Suppressor macrophage treated with lipopolysaccharide for 4 hours (primary cell): Measurements from ENCODE around the gene RNF220.
"Not testable (repeated sequence)": the region's sequence is repeated elsewhere in the genome, so short reads cannot be mapped to it uniquely, and the experiment has no call there.

Experiments used
- DNase-seq: peaks from one replicate; pipeline ENCODE4 v3.0.0-alpha.2; 2020

Gene RNF220

DNA sequence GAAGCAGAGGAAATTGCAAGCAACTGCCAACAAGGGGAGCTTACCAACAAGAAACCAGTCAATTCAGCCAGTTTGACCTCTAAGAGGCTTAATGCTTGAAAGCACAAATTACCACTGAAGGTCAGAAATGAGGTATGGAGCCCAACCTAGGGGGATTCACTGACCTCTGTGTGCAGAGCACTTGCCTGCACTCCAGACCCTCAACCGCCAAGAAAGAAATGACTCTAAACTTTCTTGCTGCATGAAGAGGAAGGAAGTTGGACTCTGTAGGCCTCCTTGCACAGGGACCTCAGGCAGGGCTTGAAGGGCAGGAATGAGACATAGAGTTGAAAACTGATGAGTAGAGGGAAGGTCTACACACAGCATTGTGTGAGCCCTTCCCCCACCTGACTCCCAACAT, 279.5 kb downstream of the RNF220 start:
- peak; percentile 51 for DNase-seq

DNA sequence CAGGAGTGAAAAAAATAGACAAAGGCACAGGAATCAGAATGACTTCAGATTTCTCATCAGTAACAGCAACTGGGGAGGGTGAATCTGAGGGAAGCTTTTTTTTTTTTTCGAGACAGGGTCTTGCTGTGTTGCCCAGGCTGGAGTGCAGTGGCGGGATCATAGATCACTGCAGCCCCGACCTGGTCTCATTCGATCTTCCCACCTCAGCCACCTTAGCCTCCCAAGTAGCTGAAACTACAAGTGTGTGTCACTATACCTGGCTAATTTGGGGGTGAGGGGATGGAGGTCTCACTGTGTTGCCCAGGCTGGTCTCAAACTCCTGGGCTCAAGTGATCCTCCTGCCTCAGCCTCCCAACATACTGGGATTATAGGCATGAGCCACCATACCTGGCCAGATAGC, 280.2 kb downstream of the RNF220 start:
- DNase-seq: no peak

DNA sequence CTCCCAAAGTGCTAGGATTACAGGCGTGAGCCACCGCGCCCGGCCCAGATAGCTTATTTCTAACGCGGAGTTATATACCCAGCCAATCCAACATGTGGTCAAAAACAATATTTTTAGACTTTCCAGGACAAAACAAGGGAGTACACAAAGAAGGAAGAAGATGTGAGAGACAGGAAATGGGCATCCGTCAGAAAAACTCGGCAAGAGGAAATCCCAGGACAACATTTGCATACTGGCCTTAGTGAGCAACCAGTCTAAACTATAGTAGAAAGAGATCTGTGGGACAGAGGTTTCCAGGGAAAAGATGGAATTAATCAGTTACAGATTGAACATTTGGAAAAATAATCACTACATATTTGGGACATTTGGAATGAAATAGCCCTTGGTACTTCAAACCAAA, 280.8 kb downstream of the RNF220 start:
- DNase-seq: peak; percentile 51

DNA sequence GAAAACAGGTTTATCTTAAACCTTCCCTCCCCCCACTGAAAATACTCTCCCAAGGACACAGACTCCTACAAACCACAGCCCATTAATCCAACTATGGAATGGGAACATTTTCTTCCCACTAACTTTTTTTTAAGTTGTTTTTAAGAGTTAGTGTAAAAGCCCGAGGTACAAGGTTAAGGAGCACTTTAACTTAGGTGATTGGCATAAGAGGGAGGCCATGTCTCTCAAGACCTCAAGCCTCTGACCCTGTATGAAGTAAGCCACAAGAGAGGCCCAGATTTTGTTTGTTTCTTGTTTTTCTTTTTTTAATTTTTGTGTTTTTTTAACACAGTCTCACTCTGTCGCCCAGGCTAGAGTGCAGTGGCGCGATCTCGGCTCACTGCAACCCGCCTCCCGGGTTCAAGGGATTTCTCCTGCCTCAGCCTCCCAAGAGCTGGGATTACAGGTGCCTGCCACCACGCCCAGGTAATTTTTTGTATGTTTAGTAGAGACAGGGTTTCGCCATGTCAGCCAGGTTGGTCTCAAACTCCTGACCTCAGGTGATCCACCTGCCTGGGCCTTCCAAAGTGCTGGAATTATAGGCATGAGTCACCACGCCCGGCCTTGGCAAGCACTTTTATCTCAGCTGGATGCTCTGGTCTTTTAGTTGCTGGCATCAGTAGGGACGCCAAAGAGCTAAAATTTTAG, 283.8 kb downstream of the RNF220 start:
- DNase-seq: no peak

DNA sequence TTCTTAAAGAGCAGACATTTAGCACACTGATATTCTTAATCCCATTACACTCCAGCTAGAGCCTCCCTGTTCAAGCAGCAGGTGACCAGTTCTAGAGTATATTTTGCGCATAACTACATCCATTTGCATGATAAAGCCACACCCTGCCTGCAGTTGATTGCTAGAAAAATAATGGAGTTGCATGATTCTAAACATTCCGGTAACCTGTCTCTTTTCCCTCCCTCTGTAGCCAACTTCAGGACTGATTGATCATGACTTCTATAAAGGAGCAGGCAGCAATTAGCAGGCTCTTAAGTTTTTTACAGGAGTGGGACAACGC, 284.4 kb downstream of the RNF220 start:
- no peak for DNase-seq

DNA sequence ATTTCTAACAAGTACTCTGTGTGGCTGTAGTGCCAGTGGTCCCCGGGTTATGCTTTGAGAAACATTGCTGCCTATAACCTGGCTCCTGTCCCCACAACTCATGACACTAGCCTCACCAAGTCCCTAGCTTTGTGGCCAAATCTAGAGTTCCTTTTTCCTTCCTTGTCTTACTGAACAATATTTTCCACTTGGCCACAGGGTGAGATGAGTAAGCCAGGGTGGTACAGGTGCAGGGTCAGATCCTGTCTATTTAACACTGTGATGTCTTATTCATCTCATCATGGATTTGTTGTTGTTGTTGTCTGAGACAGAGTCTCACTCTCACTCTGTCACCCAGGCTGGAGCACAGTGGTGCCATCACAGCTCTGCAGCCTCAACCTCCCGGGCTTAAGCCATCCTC, 288.1 kb downstream of the RNF220 start:
- DNase-seq: peak; percentile 28

DNA sequence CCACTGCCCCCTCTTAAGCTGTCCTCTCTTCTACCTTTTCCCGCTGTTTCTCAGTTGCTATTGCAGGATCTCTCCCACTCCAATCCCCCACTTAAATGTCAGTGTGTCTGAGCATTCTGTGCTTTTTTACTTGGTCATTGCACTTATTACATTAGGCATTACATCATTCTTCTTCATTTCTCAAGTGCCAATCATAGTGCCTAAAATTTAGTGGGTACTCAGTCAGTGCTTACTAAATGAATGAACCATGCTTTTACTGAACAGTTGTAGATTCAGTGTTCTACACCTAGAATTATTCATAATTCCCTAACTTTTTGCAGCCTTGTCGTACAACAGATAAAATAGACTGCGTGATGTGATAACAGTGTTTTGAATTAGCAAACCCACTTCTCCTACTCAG, 288.8 kb downstream of the RNF220 start:
- DNase-seq: peak; percentile 46

DNA sequence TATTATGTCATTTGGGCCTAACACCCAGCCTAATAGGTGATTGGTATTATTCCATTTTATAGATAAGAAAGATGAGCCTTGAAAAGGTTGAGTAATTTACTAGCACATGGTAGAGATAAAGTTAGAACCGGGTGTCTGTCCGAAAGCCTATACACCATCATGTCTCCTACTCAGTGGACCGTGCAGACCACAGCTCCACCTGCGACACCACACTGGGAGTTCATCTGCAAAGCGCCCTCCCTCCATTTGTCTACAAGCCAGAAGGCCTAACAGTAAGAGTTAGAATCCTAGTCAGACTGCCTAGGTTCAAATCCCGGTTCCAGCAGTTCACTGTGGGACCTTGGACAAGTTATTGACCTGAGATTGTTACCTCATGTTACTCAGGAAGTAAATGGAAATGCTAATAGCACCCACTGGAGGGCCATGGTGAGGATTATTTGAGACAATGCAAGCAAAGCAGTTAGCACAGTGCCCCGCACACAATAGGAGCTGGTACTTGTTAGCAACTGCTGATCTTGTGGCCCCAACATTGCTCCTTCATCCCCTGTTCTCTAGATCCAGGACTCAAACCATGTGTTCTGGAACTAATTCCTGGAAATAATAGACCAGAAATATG, 289.9 kb downstream of the RNF220 start:
- DNase-seq: no peak

DNA sequence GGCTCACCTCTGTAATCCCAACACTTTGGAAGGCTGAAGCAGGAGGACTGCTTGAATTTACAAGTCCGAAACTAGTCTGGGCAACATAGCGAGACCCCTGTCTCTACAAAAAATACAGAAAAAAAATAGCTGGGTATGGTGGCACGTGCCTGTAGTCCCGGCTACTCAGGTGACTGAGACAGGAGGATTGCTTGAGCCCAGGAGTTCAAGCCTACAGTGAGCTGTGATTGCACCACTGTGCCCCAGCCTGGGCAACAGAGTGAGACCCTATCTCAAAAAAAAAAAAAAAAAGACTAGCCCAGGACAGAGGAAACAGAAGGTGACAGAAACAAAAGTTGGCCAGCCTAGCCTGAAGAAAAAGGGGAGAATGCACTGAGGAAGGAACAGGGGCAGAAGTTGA, 290.6 kb downstream of the RNF220 start:
- no peak for DNase-seq

DNA sequence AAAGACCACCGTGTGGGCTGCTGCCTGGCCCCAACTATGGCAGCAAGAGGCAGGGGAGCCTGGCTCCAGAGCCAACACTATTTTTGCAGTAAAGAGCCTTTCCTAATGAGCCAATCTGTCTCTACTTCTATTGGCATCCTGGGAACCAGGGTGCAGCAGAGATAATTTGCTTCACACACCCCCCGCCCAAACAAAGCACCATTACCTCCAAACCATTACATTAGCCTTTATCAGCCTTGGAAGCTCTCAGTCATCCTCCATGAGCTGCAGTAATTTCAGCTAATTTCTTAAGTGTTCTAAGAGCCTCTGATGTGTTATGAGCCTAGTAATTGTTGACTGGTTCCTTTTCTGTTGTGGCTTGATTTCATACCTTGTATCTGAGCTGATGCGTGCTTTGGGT, 291.0 kb downstream of the RNF220 start:
- DNase-seq: no peak

DNA sequence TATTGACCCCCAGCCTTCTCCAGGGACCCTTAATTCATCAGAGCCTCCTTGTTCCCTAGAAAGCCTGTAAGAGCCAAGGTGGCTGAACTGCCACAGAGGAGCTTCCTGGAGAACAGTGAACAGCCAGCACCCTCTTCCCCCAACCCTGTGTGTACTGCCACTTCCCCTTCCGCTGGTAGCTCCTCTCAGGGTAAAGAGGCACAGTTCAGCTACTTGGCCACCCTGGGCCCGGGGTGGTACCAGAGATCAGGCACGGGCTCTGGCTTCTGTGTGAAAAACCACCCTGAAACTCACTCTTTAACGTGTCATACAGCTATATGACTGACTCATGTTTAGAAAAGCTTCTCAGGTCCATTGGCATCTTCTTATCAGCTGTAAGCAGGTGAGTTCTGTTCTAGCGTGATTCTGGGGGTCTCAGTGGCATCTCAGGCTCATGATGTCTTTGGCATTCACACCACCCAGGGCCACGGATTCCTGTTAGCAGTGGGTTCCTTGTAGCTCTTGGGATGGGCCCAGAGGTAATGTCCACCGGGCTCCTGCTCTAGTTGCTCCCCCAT, 291.8 kb downstream of the RNF220 start:
- peak; percentile 59 for DNase-seq

DNA sequence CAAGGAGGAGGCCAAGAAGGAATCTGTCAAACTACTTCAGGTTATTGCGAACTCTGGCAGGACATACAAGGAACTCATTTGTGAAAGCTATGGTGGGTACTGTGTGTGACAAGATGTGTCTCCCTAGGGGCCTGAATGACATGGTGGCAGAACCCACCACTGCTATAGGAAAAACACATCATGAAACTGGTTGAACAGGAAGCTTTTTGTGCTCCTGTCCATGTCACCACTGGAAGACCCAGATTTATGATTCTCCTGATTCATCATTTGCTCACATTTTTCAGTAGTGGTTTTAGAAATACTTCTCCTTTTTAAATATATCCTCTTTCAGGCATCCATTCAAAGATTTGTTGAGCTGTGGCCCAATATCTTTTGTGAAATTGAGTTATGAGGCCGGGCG, 293.1 kb downstream of the RNF220 start:
- peak; percentile 76 for DNase-seq

DNA sequence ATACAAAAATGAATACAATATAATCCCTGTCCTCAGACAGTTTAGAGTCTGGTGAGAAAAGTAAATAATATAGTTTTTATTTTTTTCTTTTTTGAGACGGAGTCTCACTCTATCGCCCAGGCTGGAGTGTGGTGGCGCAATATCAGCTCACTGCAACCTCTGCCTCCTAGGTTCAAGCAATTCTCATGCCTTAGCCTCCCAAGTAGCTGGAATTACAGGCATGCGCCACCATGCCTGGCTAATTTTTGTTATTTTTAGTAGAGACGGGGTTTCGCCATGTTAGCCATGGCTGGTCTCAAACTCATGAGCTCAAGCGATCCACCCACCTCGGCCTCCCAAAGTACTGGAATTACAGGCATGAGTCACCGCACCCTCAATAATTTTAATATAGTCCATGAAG, 294.3 kb downstream of the RNF220 start:
- DNase-seq: not testable (repeated sequence)

DNA sequence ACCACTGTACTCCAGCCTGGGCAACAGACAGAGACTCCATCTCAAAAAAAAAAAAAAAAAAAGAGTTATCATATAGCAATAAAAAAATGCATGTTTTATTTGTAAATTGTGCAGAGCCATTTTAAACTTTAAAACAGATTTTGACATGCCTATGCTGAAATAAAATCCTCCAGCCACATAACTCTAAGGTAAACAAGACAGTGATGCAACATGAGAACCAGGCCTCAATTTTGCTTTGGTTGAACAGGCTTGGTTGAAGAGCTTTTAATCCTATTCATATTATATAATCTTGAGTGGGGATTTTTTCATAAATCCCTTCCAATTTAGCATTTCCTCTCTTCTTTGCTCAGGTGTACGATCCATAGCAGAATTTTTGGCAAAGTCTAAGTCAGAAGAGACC, 295.5 kb downstream of the RNF220 start:
- DNase-seq: no peak

DNA sequence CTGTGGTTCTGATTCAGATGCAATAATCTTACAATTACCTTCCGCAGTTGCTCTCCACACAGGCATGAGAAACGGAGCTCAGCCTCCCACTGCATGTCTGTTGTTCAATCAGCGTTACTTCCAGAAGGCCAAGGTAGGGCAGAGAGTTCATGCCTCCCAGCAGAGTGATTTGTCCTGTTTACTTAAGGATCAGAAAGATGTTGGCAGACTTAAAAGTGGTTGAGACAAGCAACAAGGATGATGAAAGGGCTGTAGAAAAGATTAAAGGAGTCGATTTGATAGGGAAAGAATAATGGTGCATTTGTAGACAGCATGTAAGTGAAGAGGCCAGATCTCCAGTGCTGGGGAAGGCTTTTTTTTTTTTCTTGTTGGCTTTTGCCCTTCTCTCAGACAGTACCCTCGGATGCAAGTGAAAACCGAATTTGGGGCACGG, 296.1 kb downstream of the RNF220 start:
- no peak for DNase-seq
